ENCODE measurements around the gene MRPL3. TPM values are rescaled to one million over a fixed set of nuclear protein-coding genes. Genes with fewer than 3 reads are reported as not detected.

Gene MRPL3
- total and polyA plus RNA-seq, 10 of the 15 experiments (the other 5 are each of a cell fraction or from before 2014, with no cell fraction given), result 91.6 to 307 (median 198) TPM

DNA sequence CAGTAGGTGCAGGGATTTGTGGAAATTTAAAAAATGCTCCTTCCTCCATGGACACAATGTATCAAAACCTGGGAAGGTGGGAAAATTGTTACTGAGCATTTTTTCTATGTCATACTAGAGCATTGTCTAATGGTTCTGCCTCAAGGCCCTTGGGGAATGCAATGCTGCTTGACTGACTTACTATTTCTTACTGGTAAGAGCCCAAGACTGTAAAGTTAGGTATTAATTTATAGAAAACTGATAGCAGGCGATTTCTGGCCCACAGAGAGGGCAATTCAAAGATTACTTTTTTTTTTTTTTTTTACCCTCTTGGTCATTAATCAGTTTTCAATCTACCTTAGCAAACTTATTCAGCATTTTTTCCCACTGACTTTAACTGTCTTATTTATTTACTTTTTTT, 38.5 kb upstream of the MRPL3 start:
- ATAC-seq, result no peak
- WGBS (ENCODE audit: insufficient coverage, insufficient replicate concordance, low lambda C conversion rate, missing lambda C conversion rate), result 0% methylated on average over 1 of the region's 1 CpG
- Histone ChIP-seq H3K27ac (ENCODE audit: control insufficient read depth, insufficient read depth) (no peak overlapping the region), H3K36me3 (ENCODE audit: control insufficient read depth in 2 of 2, insufficient read depth in 2 of 2, low read length in 1 of 2) (no peaks in the 10 kb centered on the region), H4K20me1 (ENCODE audit: control insufficient read depth, insufficient read depth) (no peaks in the 10 kb centered on the region), H3K79me2 (ENCODE audit: control insufficient read depth, insufficient read depth, low read length) (no peaks in the 10 kb centered on the region), H3K4me3 (no peak overlapping the region), H3K4me2 (ENCODE audit: control insufficient read depth, insufficient read depth) (no peak overlapping the region), H3K9ac (ENCODE audit: control insufficient read depth, insufficient read depth, low read length) (no peak overlapping the region), H3K9me3 (replicated peaks; ENCODE audit: control insufficient read depth, insufficient read depth, low read length) (no peaks in the 10 kb centered on the region), H3K27me3 (replicated peaks in 1 of 2; ENCODE audit: control insufficient read depth in 2 of 2, insufficient read depth in 2 of 2, low read length in 1 of 2) (no peaks in the 10 kb centered on the region; a peak in 1 of 4 replicates), H3K4me1 (ENCODE audit: control insufficient read depth, insufficient read depth, low read length) (no peaks in the 10 kb centered on the region), H2AFZ (ENCODE audit: control insufficient read depth, low read depth, low read length) (no peak overlapping the region)
- FAIRE-seq, result no peak
- intact Hi-C loops (cut with micrococcal nuclease; ENCODE audit: unreplicated experiment) (loop anchor here (10.0 kb wide), 2 partner anchors 506 to 644 kb away; no protein-coding TSS in a partner anchor), in situ Hi-C loops (cut with MboI) (no loop called here)
- TF ChIP-seq RFX5 (IDR thresholded peaks at IDR 0.05; ENCODE audit: low read depth, low read length), result no peak
- no peak for TF ChIP-seq CHD2 (IDR thresholded peaks at IDR 0.05; ENCODE audit: borderline replicate concordance, low read depth, low read length)
- TF ChIP-seq ZBED1 (IDR thresholded peaks at IDR 0.05; ENCODE audit: borderline replicate concordance), result no peak
- no peak for TF ChIP-seq STAT1 (conservative IDR thresholded peaks at IDR 0.05)
- TF ChIP-seq EZH2 (IDR thresholded peaks at IDR 0.05; ENCODE audit: borderline replicate concordance, control insufficient read depth, low read depth, low read length), result no peak
- TF ChIP-seq HDGF (IDR thresholded peaks at IDR 0.05), result no peak
- TF ChIP-seq JUND (IDR thresholded peaks at IDR 0.05; ENCODE audit: low read depth, low read length), result no peak
- TF ChIP-seq NR2C1 (IDR thresholded peaks at IDR 0.05), result no peak
- TF ChIP-seq, protein P1, sequence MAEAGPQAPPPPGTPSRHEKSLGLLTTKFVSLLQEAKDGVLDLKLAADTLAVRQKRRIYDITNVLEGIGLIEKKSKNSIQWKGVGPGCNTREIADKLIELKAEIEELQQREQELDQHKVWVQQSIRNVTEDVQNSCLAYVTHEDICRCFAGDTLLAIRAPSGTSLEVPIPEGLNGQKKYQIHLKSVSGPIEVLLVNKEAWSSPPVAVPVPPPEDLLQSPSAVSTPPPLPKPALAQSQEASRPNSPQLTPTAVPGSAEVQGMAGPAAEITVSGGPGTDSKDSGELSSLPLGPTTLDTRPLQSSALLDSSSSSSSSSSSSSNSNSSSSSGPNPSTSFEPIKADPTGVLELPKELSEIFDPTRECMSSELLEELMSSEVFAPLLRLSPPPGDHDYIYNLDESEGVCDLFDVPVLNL (IDR thresholded peaks at IDR 0.05; ENCODE audit: low read depth, low read length), result no peak
- TF ChIP-seq SMAD5 (IDR thresholded peaks at IDR 0.05; ENCODE audit: low read depth), result no peak
- no peak for TF ChIP-seq SMARCA5 (IDR thresholded peaks at IDR 0.05)
- no peak for TF ChIP-seq ZNF592 (IDR thresholded peaks at IDR 0.05)
- ChIA-PET POLR2A (no interaction called here), RAD21 (ENCODE audit: unreplicated experiment) (no interaction called here), CTCF (interaction anchor here (0.7 kb wide), 1 partner anchor 8 kb away, joined by 4 read pairs; no protein-coding TSS in a partner anchor), SMC1A (ENCODE audit: uncharacterized antibody, unreplicated experiment) (interaction anchor here (0.9 kb wide), 1 partner anchor 102 kb away, joined by 3 read pairs; no protein-coding TSS in a partner anchor)
- DNase-seq (ENCODE audit: low read depth, low spot score), result no peak
- BruUV-seq (replicated peaks), result no TSS peak

Data from GM12878 (cell line).